Measurements from ENCODE around the gene WDPCP.
"Not testable (repeated sequence)": the region's sequence is repeated elsewhere in the genome, so short reads cannot be mapped to it uniquely, and the experiment has no call there.

The WDPCP gene

DNA sequence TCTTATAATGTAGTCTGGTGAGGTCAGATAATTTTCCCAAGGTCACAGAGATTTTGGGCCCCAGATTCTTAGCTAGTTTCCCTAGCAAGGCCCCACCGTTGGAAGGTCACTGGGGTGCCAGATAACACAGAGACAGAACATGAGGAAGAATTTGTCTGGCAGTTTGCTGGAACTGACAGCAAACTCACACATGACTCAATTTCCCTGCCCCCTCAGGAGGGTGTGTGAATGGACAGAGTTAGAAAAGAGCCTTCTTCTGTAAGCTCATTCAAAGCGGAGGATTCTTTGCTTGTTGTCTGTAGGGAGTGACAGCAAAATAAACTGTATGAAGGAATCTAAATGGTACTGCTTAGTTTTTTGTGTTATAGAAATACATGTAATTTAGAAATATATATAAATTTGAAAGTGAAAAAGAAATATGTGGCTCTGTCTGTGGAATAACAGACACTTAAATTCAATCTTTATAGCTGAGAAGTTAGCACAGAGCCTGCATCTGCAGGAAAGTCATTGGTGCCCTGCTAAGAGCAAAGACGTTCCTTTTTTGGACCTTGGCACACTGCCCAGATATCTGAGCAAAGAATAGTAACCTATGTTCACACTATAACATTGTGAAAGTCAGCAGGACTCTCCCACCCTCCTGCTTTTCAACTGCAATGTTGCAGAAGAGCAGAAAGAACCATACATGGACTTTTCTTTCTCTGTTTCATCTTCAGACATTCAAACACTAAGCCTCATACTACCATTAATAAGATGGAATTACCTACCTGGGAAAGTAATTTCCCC, 2.5 kb upstream of the WDPCP start:
- no peak for DNase-seq (ENCODE audit: low read depth)

DNA sequence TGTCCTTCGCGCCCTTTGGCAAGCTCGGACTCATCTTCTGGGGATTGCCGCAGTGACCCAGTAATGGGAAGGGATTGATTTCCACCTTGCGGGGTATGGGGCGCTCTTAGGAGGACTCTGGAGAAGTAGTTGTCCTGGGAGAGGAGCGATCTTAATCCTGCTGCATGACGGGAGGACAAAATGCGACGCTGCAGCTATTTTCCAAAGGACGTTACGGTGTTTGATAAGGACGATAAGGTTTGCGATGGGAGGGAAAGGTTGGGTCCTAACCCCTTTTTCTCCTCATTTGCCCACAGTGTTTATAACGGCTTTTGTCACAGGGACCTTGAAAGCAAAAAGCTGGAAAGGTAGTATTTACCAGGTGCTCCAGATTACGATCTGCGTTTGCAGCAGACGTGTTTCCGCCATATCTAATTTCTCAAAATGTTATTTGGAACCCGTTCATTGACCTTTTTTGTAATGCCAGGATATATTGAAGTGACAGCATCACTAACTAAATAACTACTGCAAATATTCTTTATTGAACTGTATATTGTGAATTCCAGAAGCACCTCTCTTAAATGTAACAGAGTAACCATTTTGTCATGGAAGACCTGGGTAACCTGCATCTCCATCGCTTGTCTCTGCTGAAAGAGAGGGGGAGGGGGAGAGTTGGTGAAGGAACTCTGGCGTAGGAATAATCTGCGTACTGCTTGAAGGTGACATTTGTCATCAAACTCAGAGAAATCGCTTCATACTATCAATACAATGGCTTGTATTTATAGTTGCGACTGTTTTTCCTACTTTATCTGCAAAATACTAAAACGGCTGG, 1.1 kb upstream of the WDPCP start:
- DNase-seq (ENCODE audit: low read depth) = no peak

DNA sequence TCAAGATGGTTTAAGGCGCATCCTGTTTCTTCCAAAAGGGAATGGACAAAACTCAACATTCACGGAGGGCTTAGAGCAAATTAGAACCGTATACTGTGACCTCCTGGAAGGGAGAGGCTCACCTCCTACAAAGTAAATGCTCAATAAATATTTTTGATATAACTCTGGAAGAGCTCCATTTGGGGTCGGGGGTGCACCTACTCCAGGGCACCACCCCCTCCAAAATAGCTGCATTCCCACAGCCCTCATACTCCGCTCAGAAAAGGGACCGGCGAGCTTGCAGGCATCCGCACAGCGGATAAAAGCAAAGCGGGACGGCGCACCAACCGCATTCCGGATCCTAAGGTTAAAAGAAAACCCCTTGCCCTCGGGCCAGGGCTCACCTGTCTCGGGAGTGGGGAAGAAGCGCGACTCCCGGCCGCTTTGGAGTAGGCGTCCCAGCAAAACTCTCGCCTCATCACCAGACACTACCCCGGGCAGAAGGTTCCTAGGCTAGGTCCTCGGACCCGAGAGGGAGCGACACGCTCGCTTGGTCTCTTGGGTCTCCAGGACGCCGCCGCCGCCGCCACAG, 378 bp downstream of the WDPCP start:
- no peak for DNase-seq (ENCODE audit: low read depth)

DNA sequence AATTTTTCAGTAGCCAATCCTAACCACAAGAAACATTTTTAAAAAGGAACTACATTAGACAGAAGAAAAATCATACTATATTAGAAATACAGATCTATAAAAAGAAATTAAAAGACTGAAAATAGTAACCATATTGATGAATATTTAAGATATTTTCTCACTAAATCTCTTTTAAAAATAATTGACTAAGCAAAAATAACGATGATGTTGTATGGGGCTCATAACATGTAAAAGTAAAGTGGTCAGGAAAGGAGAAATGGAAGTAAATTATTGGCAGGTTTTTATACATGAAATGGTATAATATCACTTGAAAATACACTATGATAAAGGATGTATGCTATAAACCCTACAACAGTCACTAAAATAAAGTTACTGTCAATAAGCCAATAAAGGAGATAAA, 5.4 kb downstream of the WDPCP start:
- no peak for DNase-seq (ENCODE audit: low read depth)

DNA sequence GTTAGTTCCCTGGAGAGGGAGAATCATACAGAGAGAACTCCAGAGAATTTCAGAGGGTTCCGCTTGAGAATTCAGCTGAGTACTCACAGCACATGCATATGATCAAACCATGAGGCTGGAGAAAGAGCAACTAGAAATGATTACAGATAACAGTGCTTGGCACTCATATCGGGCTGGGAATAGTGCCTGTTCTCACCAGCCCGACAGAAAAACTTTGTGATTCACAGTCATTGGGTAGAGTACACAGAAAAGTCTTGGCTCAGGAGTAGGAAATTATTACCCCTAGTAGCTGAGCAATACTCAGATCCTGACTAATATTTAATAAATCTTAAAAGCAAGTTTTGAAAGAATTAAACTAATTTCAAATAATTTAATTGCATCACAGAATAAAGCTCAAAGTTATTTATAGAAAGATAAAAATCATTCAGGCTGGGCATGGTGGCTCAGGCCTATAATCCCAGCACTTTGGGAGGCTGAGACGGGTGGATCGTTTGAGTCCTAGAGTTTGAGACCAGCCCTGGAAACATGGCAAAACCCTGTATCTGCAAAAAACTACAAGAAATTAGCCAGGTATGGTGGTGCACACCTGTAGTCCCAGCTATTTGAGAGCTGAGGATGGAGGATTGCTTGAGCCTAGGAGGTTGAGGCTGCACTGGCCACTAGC, 6.8 kb downstream of the WDPCP start:
- no peak for DNase-seq (ENCODE audit: low read depth)

DNA sequence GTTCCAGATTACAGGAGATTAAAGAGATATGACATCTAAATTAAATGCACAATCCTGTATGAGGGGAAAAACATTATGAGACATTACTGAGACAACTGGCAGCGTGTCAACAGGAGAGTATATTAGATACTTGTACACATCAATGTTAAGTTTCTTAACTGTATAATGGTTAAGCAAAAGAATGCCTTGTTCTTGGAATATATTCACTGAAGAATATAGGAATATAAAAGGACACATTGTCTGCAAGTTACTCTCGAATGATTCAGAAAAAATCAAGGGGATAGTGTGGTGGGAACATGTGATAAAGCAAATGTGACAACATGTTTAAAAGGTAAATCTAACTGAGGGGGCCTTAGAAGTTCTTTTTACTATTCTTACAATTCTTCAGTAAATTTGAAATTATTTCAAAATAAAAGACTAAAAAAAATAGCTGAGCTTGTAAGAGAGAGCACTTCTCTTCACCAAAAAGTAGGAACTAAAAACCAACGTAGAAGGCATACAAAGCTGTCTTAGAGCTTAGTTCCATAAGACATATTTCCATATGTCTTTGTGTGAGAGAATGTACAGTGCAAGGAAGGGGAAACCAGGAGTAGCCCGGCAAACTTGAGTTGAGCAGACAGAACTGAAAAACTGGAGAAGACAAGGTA, 7.5 kb downstream of the WDPCP start:
- DNase-seq (ENCODE audit: low read depth) = no peak

DNA sequence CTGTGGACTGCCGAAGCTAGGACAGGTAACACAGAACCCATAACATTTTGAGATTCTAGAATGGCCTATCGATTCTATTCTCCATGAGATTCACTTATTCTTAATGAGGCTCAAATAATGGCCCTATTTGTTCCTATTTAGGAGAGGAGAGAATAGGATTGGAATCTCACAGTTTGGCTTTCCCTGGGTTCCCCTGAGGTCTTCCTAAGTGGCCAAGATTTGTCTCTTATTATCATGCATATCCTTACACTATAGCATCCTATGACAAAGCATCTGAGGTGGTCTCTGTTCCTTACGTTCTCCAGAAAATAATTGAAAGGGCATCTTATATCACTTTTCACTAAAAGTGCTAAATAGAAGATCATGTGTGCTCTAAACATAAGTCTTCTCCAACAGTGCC, 9.5 kb downstream of the WDPCP start:
- no peak for DNase-seq (ENCODE audit: low read depth)

DNA sequence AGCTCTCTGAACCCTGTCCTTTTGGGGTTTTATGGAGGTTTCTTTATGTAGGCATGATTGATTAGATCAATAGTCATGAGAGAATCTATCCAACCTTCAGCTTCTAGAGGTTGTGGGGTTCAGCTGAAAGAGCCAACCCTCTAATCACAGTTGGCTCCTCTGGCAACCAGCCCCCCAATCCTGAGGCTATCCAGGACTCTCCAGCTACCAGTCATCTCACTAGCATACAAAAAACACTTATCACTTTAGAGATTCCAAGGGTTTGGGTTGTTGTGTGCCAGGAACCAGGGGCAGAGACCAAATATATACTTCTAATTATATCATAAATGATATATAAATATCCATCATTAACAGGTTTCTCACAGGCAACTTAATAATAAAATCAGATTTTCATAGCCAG, 11.7 kb downstream of the WDPCP start:
- no peak for DNase-seq (ENCODE audit: low read depth)

DNA sequence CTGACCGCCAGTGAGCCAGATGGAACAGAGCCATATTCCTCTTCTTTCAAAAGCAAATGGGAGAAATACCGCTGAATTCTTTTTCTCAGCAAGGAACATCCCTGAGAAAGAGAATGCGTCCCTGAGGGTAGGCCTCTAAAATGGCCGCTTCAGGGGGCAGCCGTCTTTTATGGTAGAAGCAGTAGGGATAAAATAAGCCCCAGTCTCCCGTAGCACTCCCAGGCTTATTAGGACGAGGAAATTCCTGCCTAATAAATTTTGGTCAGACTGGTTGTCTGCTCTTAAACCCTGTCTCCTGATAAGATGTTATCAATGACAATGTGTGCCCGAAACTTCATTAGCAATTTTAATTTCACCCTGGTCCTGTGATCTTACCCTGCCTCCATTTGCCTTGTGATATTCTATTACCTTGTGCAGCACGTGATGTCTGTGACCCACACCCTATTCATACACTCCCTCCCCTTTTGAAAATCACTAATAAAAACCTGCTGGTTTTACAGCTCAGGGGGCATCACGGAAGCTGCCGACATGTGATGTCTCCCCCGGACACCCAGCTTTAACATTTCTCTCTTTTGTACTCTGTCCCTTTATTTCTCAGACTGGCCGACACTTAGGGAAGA, 14.4 kb downstream of the WDPCP start:
- DNase-seq (ENCODE audit: low read depth) = not testable (repeated sequence)

DNA sequence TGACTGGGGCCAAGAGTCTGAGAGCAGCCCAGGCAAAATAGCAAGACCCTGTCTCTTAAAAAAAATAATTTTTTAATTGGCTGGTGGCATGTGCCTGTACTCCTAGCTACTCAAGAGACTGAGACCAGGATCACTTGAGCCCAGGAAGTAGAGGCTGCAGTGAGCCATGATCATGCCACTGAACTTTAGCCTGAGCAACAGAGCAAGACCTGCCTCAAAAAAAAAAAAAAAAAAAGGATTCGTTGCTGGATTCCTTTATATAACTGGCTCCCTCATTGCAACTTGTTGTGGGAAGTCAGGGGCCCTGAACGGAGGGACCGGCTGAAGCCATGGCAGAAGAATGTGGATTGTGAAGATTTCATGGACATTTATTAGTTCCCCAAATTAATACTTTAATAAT, 15.3 kb downstream of the WDPCP start:
- DNase-seq (ENCODE audit: low read depth) = not testable (repeated sequence)

DNA sequence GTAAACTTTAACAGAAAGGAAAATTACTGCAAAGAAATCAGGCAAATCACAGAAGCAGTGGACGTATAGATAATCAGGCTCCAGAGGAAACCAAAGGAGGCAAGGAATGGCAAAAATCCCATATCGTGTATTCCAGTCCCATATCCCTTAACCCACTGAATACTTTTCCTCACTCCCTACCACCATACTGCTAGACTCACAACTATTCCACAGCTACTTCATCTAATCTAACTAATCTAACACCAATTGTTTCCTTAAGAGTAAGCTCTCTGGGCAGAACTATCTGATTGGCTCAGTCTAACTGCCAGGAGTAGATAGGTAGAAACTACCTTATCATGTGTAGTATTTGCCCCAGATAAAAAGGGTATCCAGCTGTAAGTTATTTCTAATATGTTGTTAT, 16.3 kb downstream of the WDPCP start:
- no peak for DNase-seq (ENCODE audit: low read depth)

DNA sequence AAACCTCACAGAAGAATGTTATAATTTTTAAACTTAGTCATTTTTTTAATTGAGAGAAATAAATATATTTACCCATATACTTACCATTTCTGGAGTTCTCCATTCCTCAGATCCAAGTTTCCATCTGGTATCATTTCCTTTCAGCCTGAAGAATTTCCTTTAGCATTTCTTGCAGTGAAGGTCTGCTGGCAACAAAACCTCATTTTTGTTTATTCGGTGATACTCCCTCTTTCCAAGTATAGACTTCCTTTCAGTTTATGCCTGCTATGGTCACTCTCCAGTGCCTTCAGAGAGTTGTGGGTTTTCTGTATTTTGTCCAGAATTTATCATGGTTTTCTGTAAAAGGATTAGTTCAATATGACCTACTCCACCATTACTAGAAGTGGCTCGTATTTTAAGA, 17.0 kb downstream of the WDPCP start:
- no peak for DNase-seq (ENCODE audit: low read depth)

DNA sequence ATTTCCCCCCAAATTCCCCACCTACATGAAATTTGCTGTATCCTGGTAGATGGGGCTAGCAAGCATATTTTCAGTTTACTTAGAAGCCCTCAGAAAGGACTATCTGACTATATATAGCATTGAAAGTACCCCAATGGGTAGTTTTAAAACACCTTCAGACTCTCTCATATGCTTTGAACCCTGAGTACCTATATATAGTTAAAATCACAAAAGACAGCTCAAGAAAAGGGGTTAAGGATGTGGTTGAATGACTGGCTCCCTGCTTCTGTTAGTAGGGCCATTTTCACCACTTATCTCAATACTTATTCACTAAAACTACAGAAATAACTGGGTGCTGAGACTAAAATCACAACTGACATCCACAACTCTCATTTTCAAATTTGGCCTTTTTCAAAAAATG, 18.5 kb downstream of the WDPCP start:
- DNase-seq (ENCODE audit: low read depth) = no peak

DNA sequence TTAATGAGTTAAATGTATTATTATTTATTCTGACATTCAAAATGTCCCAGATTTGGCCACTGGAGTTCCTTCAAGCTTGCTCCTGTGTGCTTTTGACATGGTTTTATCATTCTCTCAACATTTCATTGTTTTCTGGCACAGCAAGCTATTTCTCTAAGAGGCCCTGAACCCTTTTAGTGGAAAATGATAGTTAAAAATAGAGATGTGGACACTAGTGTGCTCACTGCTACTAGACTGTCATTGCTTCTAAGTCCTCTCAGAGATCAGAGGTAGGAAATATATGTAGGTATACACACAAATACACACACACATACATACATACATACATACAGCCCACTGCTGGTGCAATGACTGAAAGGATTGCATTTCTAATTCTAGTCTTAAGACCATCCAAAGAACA, 25.5 kb downstream of the WDPCP start:
- DNase-seq (ENCODE audit: low read depth) = no peak

DNA sequence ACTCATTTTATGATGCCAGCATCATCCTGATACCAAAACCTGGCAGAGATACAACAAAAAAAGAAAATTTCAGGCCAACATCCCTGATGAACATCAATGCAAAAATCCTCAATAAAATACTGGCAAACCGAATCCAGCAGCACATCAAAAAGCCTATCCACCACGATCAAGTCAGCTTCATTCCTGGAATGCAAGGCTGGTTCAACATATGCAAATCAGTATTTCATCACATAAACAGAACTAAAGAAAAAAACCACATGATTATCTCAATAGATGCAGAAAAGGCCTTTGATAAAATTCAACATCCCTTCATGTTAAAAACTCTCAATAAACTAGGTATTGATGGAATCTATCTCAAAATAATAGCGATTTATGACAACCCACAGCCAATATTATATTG, 29.4 kb downstream of the WDPCP start:
- not testable (repeated sequence) for DNase-seq (ENCODE audit: low read depth)

DNA sequence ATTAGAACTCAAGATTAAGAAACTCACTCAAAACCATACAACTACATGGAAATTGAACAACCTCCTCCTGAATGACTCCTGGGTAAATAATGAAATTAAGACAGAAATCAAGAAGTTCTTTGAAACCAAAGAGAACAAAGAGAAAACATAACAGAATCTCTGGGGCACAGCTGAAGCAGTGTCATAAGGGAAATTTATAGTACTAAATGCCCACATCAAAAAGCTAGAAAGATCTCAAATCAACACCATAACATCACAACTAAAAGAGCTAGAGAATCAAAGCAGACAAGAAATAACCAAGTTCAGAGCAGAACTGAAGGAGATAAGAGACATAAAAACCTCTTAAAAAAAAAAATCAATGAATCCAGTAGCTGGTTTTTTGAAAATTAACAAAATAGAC, 30.5 kb downstream of the WDPCP start:
- DNase-seq (ENCODE audit: low read depth) = not testable (repeated sequence)

DNA sequence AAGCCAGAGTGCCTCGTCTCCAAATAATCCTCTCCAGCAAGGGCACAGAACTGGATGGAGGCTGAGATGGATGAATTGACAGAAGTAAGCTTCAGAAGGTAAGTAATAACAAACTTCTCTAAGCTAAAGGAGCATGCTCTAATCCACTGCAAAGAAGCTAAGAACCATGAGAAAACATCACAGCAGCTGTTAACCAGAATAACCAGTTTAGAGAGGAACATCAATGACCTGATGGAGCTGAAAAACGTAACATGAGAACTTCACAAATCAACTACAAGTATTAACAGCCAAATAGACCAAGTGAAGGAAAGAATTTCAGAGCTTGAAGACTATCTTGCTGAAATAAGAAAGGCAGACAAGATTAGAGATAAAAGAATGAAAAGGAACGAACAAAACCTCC, 32.3 kb downstream of the WDPCP start:
- no peak for DNase-seq (ENCODE audit: low read depth)

DNA sequence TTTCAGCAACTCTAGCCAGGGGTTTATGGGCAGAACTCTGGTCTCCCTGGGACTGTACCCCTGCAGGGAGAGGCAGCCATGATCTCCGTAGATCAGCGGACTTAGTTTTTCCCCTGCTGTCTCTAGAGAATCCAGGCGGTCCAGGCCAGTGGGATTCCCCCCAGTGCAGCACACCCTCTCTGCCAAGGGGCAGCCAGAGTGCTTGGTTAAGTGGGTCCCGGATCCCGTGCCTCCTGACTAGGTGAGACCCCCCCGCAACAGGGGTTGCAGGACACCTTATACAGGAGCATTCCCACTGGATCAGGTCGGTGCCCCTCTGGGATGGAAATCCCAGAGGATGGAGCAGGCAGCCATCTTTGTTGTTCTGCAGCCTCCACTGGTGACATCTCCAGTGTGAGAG, 33.0 kb downstream of the WDPCP start:
- DNase-seq (ENCODE audit: low read depth) = no peak

DNA sequence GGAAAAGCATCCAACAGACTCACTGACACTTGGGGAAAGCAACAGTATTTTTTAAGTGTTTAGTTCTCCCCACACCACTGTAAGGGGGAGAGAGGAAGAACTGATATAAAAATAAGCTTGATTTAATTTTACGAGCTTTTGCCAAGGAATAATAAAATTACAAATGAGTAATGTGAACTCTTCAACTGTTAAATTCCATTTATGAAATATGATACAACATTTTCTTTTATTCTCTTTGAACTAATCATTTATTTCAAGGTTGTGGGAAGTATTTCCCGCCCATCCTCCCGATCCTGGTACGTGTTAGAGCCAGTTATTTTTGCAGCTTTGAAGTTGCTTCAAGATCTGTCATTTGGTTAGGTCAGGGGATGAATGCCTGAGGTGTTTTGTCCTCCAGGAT, 35.2 kb downstream of the WDPCP start:
- no peak for DNase-seq (ENCODE audit: low read depth)

DNA sequence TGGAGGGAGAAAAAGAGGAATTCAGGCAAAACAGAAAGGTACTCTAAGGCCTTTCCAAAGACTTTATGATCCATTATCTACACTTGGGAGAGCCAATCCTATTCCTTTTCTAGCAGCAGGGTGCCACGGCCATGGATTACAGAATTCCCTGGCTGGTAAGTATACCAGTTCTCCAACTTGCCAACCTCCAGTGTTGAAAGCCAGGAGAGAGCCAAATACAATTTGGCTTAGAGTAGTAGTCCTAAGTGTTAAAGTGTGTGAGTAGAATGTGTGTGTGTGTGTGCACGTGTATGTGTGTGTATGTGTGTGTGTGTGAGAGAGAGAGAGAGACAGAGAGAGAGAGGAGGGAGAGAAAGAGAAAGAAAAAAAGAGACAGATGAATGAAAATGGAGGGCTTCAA, 43.3 kb downstream of the WDPCP start:
- DNase-seq (ENCODE audit: low read depth) = no peak

DNA sequence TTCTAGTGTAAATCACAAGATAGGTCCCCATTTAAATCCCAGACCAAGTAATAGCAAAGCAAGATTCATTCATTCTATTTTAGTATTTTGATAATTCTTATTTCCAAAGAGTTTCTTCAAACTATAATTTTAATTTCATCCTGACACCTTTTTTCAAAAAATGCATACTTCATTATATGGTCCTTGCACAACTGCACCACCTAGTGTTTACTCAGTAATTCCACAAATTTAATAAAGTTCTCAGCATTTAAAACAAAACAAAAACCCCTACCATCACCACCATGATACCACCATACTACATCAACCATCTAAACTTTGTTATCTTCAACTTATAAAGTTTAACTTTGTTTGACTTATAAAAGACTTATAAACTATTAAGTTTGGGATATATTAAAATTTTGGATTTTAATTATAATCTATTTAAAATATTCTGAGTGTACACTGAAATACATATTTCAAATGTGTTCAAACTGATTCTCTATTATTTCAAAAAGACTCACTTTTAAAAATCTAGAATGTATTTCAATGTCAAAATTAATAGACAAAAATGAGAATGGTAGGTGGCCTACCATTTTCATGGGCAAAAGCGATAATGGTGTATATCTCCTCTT, 44.2 kb downstream of the WDPCP start:
- DNase-seq (ENCODE audit: low read depth) = no peak

Measured in activated T-cell treated with anti-CD3 and anti-CD28 coated beads for 48 hours (primary cell).